Thoracic aorta (tissue), 2 donors: ENCODE data around the gene TMEM88. TPM values are rescaled to one million over a fixed set of nuclear protein-coding genes. Genes with fewer than 3 reads are reported as not detected.
"Not testable (repeated sequence)": the region's sequence is repeated elsewhere in the genome, so short reads cannot be mapped to it uniquely, and the experiment has no call there.

ENCODE experiments used
- ATAC-seq: fragments of 150-250 bp; one replicate; pipeline ENCODE4 v1.8.0; 2017; ENCODE audit warnings: low read depth; ENCODE audit not compliant: insufficient number of reproducible peaks, low FRiP score
- DNase-seq: peaks from one replicate; pipeline ENCODE4 v3.0.0-alpha.2; 2020; ENCODE audit warnings: low spot score
- H3K27ac ChIP-seq, 2 donors: fragments of 200-600 bp; sonication (generic); 1 replicate in 1 of 2; 2 replicates in 1 of 2; pipeline ENCODE4 v1.5.1; 2016; ENCODE audit warnings: mild to moderate bottlenecking in 2 of 2, moderate library complexity in 2 of 2
- H3K27me3 ChIP-seq: fragments of 200-600 bp; sonication (generic); replicated peaks from 2 replicates; pipeline ENCODE4 v1.6.0; 2016; ENCODE audit warnings: mild to moderate bottlenecking; ENCODE audit not compliant: insufficient read depth
- H3K36me3 ChIP-seq: fragments of 200-600 bp; sonication (generic); one replicate; pipeline ENCODE4 v1.5.1; 2016
- H3K4me1 ChIP-seq, 2 donors: fragments of 200-600 bp; sonication (generic); 1 replicate in 1 of 2; 2 replicates in 1 of 2; pipeline versions ENCODE4 v1.5.1 to v1.6.0; 2016; ENCODE audit warnings: low read depth in 2 of 2, mild to moderate bottlenecking in 1 of 2; ENCODE audit not compliant: control insufficient read depth in 1 of 2
- H3K4me3 ChIP-seq: fragments of 200-600 bp; sonication (generic); 2 replicates; pipeline ENCODE4 v1.5.1; 2016; ENCODE audit warnings: mild to moderate bottlenecking
- H3K9me3 ChIP-seq: fragments of 200-600 bp; sonication (generic); 2 replicates; pipeline ENCODE4 v1.5.1; 2016
- CTCF ChIP-seq: fragments of 200-600 bp; sonication (generic); IDR thresholded peaks from one replicate; pipeline ENCODE4 v1.5.1; 2019; ENCODE audit warnings: antibody characterized with exemption
- total RNA-seq, 2 donors: library from RNA; depleted of rRNA; stranded (reverse); fragments of >200 nt; gene quantifications; one replicate each; pipeline versions ENCODE4 v1.1.0 to v1.2.3, GENCODE V29; 2016

The TMEM88 gene
- total RNA-seq, result 10 to 100 TPM in 1 of 2 donors, 1 to 10 TPM in 1; 4.1 to 21.9 TPM

DNA sequence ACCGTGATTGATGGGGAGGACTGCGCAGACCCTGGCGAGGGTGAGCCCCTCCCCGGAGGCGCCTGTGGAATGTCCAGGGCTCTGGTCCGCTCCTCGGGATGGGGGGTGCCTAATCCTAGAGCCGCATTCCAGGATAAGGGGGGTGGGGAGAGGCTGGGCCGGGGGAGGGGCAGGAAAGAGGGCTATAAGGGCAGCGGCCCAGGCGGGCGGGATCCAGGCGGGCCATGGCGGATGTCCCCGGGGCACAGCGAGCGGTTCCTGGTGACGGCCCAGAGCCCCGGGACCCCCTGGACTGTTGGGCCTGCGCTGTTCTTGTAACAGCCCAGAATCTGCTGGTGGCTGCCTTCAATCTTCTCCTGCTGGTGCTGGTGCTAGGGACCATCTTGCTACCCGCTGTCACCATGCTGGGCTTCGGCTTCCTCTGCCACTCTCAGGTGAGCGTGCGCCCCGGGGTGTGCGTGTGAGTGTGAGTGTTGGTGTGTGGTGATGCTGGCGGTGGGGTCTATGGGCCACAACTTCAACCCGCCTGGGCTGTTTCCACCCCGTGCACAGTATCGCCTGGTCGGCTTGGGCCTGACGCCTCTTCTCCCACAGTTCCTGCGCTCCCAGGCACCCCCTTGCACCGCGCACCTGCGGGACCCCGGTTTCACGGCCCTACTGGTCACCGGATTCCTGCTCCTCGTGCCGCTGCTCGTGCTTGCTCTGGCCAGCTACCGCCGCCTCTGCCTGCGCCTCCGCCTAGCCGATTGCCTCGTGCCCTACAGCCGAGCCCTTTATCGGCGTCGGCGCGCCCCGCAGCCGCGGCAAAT lies at the start of gene TMEM88:
TMEM88 (plus strand) TSS at position 216 of the 809 bp plus-strand sequence; CDS start at position 225, 9 bp downstream.
- Histone ChIP-seq H3K4me3 (peak within 1 kb of the TSS; percentile 75), H3K27me3 (no peaks in the 10 kb centered on the region), H3K36me3 (peaks cover 12% of the 10 kb centered on the region), H3K9me3 (no peaks in the 10 kb centered on the region), H3K27ac (peak within 1 kb of the TSS; percentile 80 to 85), H3K4me1 (peaks cover 21 to 40% of the 10 kb centered on the region in 2 donors)
- TF ChIP-seq CTCF, result no peak
- ATAC-seq, result no peak
- no peak for DNase-seq

- Histone ChIP-seq H3K27me3 (no peaks in the 10 kb centered on the region), H3K36me3 (no peaks in the 10 kb centered on the region), H3K27ac (no peak overlapping the region), H3K4me1 (no peaks in the 10 kb centered on the region), H3K4me3 (no peak overlapping the region), H3K9me3 (no peaks in the 10 kb centered on the region)
- TF ChIP-seq CTCF, result no peak
- no peak for DNase-seq
- no peak for ATAC-seq
Measured at GRCh38 chr17:7806587-7806986, 48.3 kb upstream of the TMEM88 start.

GRCh38 chr17:7807206-7807605 lies 47.7 kb upstream of the TMEM88 start:
- Histone ChIP-seq H3K9me3 (no peaks in the 10 kb centered on the region), H3K27me3 (no peaks in the 10 kb centered on the region), H3K4me1 (no peaks in the 10 kb centered on the region), H3K27ac (no peak overlapping the region), H3K4me3 (no peak overlapping the region), H3K36me3 (no peaks in the 10 kb centered on the region)
- no peak for TF ChIP-seq CTCF
- ATAC-seq (no peak), DNase-seq (no peak)

DNA sequence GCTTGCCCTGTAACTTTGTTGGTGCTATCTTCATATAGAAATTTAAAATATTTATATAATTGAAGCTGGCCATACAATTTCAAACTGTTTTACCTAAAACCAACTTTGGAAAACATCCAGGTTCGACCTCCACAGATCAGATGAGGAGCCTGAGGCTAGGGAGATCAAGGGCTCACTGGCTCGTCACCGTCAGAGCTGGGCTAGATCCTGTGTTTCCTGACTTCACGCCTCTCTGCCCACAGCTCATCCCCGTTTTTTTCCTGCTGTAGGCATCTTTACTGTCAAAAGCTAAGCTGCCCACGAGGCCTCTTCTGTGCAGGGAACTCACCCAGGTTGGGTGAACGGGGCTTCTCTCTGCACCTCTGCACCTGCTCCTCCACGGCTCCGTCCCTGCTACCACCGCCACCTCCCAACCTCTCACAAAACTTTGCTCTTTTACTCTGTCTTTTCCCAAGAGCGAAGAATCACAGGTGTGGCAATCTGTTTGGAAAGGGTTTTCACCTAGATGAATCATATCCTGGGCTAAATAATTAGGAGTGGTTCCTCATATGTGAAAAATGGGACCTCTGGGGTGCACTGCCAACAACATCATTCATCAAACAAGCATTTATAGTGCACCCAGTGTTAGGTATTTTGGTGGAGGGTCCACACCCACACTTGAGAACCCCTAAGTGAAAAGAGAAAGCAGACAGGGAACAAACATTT lies 45.6 kb upstream of the TMEM88 start:
- Histone ChIP-seq H3K9me3 (no peaks in the 10 kb centered on the region), H3K27ac (no peak overlapping the region), H3K4me1 (no peaks in the 10 kb centered on the region), H3K4me3 (no peak overlapping the region), H3K36me3 (no peaks in the 10 kb centered on the region), H3K27me3 (no peaks in the 10 kb centered on the region)
- no peak for ATAC-seq
- DNase-seq, result no peak
- TF ChIP-seq CTCF, result no peak

DNA sequence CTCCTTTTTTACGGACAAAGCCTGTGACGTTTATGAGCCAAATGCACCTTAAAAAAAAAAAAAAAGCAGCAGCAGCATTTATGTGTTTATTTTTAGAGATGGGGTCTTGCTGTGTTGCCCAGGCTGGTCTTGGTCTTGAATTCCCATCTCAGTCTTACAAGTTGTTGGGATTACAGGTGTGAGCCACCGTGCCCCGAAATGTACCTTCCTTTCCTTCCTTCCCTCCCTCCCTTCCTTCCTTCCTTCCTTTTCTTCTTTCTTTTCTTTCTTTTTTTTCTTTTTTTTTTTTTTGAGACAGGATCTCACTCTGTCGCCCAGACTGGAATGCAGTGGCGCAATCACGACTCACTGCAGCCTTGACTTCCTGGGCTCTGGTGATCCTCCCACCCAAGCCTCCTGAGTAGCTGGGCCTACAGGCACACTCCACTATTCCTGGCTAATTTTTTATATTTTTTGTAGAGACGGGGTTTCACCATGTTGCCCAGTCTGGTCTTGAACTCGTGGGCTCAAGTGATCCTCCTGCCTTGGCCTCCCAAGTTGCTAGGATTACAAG lies 45.0 kb upstream of the TMEM88 start:
- not testable (repeated sequence) for H3K36me3 ChIP-seq, DNase-seq, H3K4me1 ChIP-seq, H3K9me3 ChIP-seq, H3K27ac ChIP-seq, ATAC-seq, H3K27me3 ChIP-seq, H3K4me3 ChIP-seq
